ENCODE measurements around the gene MZT2B.
"Not testable (repeated sequence)": the region's sequence is repeated elsewhere in the genome, so short reads cannot be mapped to it uniquely, and the experiment has no call there.

GRCh38 chr2:130202518-130202917, 20.5 kb downstream of the MZT2B start:
- not testable (repeated sequence) for TF ChIP-seq CTCF, POLR2A (IDR thresholded peaks at IDR 0.05)
